ENCODE data around the gene ECI1.
A peak's percentile ranks its signal among the peaks of the same experiment; 100 is the strongest.

ECI1 gene

DNA sequence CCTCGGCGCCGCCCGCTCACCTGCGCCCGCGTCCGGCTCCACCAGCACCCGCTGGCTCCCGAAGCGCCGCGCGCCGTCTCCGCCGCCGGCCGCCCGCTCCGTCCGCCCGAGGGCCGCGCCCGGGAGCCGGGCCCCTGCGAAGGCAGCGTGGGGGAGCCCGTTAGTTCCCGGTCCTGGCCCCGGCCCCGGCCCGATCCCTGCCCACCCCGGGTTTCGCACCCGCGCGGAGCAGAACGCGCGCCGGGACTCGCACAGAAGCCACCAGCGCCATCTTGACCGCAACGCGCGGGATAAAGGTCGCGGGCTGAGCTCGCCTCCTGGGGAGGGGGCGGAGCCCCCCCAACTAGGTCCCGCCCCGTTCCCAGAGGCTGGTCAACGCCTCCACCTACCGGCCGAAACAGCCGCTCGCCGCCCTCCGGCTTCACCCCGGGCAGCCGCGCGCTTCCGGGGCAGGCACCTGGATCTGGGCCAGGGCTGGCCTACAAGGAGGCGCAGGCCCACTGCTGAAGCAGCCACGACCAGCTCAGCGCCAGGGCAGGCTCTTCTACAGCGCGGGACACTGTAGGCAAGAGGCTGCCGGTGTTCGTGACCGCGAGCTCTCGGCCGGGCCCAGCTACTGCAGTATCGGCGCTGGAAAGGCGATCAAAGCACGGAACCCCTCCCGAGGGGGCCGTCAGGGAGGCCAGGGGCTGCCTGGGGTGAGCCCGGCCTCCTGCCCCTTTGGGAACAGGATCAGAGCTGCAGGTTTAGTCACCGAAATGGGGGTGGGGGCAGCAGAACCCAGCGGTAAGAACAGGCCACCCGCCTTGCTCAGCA, at the start of gene ECI1:
TSS of gene ECI1 (minus strand) at position 292 of the 816 bp plus-strand sequence. CDS start at position 271, 21 bp downstream.
- DNase-seq = peak; percentile 67

- DNase-seq = no peak
These were observed 48.5 kb upstream of the ECI1 start for GRCh38 chr16:2299915-2300192.

DNA sequence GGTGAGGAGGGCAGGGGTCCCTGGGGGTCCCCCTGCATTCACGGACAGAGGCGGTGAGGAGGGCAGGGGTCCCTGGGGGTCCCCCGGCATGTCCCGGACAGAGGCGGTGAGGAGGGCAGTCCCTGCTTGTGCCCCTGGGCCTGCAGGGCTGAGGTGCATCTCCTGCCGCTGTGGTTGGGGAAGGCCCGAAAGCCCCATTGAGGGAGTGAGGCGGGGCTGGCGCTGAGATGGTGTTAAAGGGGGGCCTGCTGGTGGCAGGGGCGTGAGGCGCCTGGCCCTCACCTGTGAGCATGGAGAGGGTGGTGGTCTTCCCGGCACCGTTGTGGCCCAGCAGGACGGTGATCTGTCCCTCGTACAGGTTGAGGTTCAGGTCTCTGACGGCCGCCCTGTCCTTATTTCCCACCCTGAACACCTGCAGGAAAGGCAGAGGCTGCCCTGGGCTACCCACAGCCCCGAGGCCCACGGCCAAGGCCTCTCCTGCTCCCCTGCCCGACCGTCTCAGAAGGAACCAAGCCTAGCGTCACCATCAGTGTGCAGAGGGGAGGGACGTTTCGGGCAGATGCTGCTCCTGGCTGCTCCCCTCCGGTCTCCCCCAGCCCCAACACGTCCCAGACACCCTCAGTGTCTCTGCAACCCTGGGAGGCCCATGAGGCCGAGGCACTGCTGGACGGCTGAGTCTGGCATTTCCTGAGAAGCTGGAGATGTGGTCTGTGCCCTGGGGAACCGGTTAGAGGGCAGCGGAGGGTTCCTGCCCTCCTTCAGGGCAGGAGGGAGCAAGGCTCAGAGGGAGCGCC, 47.9 kb upstream of the ECI1 start:
- no peak for DNase-seq

DNA sequence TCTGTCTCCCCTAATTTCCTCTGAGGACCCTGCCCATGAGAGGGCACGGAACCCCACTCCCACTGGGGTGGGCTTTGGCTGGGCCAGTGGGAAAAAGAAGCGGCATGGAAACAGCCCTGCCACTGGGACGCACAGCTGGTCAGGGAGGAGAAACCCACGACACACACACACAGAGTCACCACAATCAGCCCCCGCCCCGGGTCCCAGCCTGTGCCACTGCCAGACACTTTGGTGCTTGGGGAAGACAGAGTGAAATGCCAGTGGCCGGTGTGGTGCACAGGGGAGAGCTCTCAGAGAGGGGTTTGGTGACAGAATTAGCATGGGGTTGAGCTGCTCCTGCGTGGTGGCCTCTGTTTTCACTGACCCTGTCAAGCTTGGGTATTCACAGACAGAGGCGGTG, 47.2 kb upstream of the ECI1 start:
- no peak for DNase-seq

- no peak for DNase-seq
These were observed 46.1 kb upstream of the ECI1 start for GRCh38 chr16:2297506-2297860.

DNA sequence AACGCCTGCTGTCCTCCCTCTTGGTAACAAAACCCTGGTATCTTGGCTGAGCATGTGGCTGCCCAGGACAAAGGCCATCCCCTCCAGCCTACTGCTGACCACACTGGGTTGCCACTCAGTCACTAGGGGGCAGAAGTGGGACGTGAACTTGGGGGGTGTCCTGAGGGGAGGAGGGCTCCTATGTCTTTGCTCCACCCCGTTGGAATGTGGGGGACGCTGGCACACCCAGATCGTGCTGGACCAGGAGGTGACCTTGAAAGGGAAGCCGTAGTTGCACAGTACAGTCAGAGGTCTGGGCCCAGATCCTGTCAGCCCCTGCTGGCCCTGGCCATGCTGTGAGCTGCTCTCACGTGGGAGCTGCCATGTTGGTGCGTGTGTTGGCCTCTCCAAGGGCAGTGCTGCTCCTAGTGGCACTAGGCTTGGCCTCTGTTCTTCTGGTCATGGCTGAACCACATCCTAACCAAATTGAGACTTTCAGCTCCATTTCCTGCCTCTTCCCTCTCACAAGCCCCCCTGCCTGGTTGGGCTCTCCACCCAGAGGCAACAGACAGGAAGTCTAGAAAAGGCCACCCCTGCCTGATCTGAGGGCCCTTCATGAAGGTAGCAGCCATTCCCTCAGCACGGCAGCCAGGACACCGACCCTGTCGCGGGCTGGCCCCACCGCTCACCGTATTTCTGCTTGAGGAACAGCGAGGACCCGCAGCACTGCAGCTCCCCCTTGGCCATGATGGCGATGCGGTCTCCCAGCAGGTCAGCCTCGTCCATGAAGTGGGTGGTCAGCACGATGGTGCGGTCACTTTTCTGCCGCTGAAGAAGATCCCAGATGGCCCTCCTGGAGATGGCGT, 45.5 kb upstream of the ECI1 start:
- DNase-seq = no peak

GRCh38 chr16:2295056-2295798, 43.8 kb upstream of the ECI1 start:
- DNase-seq = no peak

GRCh38 chr16:2292221-2292620, 40.8 kb upstream of the ECI1 start:
- no peak for DNase-seq

- DNase-seq = no peak
These were observed 37.9 kb upstream of the ECI1 start for GRCh38 chr16:2289282-2289681.

- no peak for DNase-seq
These were observed 37.3 kb upstream of the ECI1 start for GRCh38 chr16:2288726-2289125.

DNA sequence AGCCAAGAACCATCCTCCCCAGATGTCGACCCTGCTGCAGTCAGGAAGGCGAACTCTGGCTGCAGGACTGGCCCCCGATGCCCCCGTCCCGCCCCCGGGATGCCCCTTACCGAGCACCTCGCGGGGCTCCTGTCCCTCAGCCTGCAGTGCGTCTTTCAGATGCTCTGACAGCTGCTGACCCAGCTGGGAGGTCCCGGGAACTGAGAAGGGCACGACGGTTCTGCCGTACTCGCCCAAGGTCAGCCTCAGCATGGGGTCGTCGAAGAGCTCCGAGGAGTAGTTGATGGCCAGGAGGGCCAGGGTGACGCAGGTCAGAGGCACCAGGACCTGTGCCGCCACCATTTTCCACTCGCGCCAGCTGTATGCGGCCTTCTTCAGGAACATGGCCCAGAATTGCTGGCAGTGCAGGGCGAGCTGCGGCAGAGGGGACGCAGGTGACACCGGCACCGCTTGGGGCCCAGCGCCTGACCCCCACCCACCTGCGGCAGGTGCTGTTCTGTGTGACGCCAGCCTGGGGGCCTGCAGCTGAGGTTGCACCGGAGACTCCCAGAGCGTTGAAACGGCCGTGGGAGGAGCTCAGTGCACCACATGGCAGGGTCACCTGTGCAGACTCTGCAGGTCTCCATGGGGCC, 36.6 kb upstream of the ECI1 start:
- DNase-seq = no peak

DNA sequence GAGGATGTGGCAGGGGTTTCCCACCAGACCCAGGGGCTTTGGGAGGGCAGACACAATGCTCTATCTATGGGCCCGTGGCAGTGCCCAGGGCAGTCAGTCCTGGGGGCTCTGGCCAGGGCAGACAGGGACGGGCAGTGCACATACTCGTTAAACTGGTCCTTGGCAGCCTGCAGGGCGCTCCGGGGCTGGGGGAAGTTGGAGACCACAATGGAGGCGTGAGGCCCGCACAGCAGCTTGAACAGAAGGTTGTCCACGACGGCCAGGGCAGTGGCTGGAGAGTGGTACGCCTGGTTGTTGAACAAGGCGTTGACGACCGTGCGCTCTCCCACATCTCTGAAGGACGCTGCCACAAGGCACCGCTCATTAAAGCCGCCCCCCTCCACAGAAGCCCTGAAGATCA, 35.2 kb upstream of the ECI1 start:
- no peak for DNase-seq

GRCh38 chr16:2285731-2286191, 34.4 kb upstream of the ECI1 start:
- DNase-seq = no peak

DNA sequence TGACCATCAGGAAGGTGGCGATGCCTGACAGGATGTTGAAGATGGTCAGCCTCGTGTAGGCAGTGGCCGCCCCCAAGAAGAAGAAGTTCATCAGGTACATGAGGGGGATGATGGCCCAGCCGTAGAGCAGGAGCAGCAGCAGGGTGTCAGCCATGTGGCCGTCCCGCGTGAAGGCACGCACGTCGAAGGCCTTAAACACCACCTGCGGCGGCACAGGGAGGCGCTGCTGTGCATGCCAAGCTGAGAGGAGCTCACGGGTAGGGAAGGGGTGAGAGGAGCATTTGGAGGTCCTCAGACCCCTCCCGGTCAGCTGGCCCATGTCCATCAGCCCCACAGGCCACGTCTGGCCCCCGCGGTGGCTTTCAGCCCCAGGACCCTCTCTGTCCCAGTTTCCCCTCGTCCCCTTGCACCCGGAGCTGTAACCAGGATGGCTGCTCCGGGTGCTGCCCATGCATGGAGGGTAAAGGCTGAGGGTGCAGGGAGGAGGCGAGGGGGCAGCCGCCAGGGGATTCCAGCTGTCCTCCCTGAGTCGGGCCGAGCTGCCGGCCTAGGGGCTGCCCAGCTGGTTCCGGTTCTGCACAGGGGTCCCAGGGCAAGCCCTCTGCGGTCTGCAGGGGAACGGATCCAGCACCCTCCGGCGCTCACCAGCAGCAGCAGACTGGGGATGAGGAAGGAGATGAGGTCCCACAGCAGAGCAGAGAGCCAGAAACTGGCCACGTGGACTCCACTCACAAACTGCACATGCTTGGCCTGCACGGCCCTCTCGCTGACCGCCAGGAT, 33.6 kb upstream of the ECI1 start:
- DNase-seq = no peak

- no peak for DNase-seq
These were observed 32.8 kb upstream of the ECI1 start for GRCh38 chr16:2284001-2284770.

DNA sequence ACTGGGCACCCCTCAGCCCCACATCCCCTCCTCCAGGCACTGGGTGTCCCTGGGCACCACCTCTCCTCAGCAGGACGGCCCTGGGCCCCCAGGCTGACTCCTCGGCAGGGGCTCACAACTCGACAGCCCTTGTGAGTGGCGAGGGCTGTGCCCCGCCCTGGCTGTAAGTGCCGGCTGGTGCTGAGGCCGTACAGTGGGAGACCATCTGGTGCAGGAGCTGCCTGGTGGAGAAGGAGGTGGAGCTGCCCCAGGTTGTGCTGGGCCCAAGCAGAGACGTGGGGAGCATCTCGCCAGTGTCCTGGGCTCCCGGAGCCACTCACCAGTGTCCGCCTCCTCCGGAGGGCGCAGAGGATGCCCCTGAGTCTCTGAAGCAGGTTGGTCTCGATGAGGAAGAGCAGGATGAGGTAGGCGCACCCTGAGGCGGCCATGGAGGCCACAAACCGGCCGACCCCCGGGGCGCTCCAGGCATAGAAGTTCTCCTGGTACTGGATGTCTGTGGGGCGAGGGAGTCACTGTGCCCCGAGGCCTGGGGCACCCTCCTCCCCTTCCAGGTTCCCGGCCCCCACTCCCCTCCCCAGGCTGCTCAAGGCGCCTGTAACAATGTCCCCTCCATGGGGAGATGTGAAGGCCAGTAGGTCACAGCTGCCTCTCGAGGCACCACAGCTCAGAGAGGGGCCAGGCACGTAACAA, 31.6 kb upstream of the ECI1 start:
- DNase-seq = no peak

DNA sequence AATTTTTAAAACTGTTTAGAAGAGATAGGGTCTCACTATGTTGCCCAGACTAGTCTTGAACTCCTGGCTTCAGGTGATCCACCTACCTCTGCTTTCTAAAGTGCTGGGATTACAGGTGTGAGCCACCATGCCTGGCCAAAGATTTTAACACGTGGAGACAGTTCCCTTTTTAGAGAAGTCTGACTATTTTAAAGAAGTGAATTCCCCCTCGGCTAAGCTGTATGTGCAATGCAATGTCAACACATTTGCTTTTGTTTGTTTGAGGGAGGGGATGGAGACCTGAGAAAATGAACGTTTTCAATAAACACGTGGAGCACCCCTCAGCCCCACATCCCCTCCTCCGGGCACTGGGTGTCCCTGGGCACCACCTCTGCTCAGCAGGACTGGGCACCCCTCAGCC, 30.9 kb upstream of the ECI1 start:
- DNase-seq = no peak

GRCh38 chr16:2280981-2281542, 29.7 kb upstream of the ECI1 start:
- no peak for DNase-seq

GRCh38 chr16:2280461-2280860, 29.1 kb upstream of the ECI1 start:
- DNase-seq = no peak

Data from activated CD4-positive, alpha-beta T cell treated with anti-CD3 and anti-CD28 coated beads for 1 hour (primary cell).